K562 (cell line): ENCODE data around the gene STK11. TPM values are rescaled to one million over a fixed set of nuclear protein-coding genes. Genes with fewer than 3 reads are reported as not detected.

Experiments used
- KLF16 ChIP-seq: IDR thresholded peaks from 2 replicates; pipeline ENCODE4 v1.6.1; 2016; ENCODE audit warnings: antibody characterized with exemption
- NBN ChIP-seq: fragments of 450-650 bp; IDR thresholded peaks from 2 replicates; pipeline ENCODE4 v1.6.1; 2016; ENCODE audit warnings: low read depth, mild to moderate bottlenecking
- RERE ChIP-seq: sonication (generic); formaldehyde crosslinking; IDR thresholded peaks from 2 replicates; pipeline ENCODE4 v1.8.0; 2023; ENCODE audit warnings: missing genetic modification reagents, mild to moderate bottlenecking, borderline replicate concordance
- SAFB ChIP-seq: fragments of 200-400 bp; formaldehyde crosslinking; IDR thresholded peaks from 2 replicates; pipeline ENCODE4 v1.6.1; 2017; ENCODE audit warnings: low read depth, low read length, borderline replicate concordance
- ZBTB49 ChIP-seq: sonication (generic); formaldehyde crosslinking; IDR thresholded peaks from 2 replicates; pipeline ENCODE4 v1.8.0; 2022; ENCODE audit warnings: missing genetic modification reagents, mild to moderate bottlenecking, borderline replicate concordance
- ZNF146 ChIP-seq: IDR thresholded peaks from one replicate; pipeline ENCODE4 v1.6.1; 2018; ENCODE audit warnings: missing compliant biosample characterization; ENCODE audit not compliant: unreplicated experiment
- ZNF274 ChIP-seq: IDR thresholded peaks from 2 replicates; pipeline ENCODE4 v1.6.1; 2011; ENCODE audit warnings: low read depth, mild to moderate bottlenecking, low read length, moderate library complexity, borderline replicate concordance
- ZNF79 ChIP-seq: fragments of 250-450 bp; sonication (Bioruptor Pico); IDR thresholded peaks from 2 replicates; pipeline ENCODE4 v1.4.0; 2020; ENCODE audit warnings: low read depth, mild to moderate bottlenecking, moderate library complexity
- polyA plus RNA-seq, 8 experiments: library from polyadenylated mRNA; depleted of rRNA in 4 of 8; stranded (reverse) in 5 of 8; unstranded in 3 of 8; fragments of >200 nt; fragmentation: Nextera tagmentation in 2 of 8; fragmentation: Illumina TruSeq in 1 of 8; extraction: Ambion mirVana in 2 of 8; extraction: Trizol in 1 of 8; gene quantifications; 2 replicates each; pipeline versions ENCODE4 v1.2.1 to v1.2.3, GENCODE V29; 2011 to 2014; ENCODE audit warnings: inconsistent platforms in 1 of 8, missing spikeins in 1 of 8
- total RNA-seq, 7 experiments: library from RNA; depleted of rRNA in 6 of 7; stranded (reverse); fragments of >200 nt in 6 of 7; fragmentation: Illumina TruSeq in 2 of 7; extraction: Trizol in 2 of 7; gene quantifications; 2 replicates each; pipeline versions ENCODE4 v1.2.1 to v1.2.3, GENCODE V29; 2011 to 2021; ENCODE audit warnings: low replicate concordance in 1 of 7
- TF ChIP-seq, protein P1 (sequence below), 2 experiments: fragments of 450-650 bp; IDR thresholded peaks; 2 replicates each; pipeline ENCODE4 v1.6.1; 2016; ENCODE audit warnings: mild to moderate bottlenecking in 2 of 2, borderline replicate concordance in 1 of 2, low read depth in 1 of 2, moderate library complexity in 1 of 2

STK11 gene
- total and polyA plus RNA-seq, 9 of the 15 experiments (the other 6 are each of a cell fraction or from before 2014, with no cell fraction given), result 0.15 to 96.5 (median 31.7) TPM

GRCh38 chr19:1173845-1174809 is 31.5 kb upstream of the STK11 start, which contains the start of gene SBNO2 (continued):
- TF ChIP-seq ZNF79 (CRISPR knock-in tag) (no peak), NBN (0 out of 2 replicates have a peak, but pooled peaks have one; percentile 18), SAFB (no peak), RERE (CRISPR knock-in tag) (no peak), ZBTB49 (no peak), ZNF274 (no peak), KLF16 (no peak), ZNF146 (CRISPR knock-in tag) (no peak)
- TF ChIP-seq, protein P1, sequence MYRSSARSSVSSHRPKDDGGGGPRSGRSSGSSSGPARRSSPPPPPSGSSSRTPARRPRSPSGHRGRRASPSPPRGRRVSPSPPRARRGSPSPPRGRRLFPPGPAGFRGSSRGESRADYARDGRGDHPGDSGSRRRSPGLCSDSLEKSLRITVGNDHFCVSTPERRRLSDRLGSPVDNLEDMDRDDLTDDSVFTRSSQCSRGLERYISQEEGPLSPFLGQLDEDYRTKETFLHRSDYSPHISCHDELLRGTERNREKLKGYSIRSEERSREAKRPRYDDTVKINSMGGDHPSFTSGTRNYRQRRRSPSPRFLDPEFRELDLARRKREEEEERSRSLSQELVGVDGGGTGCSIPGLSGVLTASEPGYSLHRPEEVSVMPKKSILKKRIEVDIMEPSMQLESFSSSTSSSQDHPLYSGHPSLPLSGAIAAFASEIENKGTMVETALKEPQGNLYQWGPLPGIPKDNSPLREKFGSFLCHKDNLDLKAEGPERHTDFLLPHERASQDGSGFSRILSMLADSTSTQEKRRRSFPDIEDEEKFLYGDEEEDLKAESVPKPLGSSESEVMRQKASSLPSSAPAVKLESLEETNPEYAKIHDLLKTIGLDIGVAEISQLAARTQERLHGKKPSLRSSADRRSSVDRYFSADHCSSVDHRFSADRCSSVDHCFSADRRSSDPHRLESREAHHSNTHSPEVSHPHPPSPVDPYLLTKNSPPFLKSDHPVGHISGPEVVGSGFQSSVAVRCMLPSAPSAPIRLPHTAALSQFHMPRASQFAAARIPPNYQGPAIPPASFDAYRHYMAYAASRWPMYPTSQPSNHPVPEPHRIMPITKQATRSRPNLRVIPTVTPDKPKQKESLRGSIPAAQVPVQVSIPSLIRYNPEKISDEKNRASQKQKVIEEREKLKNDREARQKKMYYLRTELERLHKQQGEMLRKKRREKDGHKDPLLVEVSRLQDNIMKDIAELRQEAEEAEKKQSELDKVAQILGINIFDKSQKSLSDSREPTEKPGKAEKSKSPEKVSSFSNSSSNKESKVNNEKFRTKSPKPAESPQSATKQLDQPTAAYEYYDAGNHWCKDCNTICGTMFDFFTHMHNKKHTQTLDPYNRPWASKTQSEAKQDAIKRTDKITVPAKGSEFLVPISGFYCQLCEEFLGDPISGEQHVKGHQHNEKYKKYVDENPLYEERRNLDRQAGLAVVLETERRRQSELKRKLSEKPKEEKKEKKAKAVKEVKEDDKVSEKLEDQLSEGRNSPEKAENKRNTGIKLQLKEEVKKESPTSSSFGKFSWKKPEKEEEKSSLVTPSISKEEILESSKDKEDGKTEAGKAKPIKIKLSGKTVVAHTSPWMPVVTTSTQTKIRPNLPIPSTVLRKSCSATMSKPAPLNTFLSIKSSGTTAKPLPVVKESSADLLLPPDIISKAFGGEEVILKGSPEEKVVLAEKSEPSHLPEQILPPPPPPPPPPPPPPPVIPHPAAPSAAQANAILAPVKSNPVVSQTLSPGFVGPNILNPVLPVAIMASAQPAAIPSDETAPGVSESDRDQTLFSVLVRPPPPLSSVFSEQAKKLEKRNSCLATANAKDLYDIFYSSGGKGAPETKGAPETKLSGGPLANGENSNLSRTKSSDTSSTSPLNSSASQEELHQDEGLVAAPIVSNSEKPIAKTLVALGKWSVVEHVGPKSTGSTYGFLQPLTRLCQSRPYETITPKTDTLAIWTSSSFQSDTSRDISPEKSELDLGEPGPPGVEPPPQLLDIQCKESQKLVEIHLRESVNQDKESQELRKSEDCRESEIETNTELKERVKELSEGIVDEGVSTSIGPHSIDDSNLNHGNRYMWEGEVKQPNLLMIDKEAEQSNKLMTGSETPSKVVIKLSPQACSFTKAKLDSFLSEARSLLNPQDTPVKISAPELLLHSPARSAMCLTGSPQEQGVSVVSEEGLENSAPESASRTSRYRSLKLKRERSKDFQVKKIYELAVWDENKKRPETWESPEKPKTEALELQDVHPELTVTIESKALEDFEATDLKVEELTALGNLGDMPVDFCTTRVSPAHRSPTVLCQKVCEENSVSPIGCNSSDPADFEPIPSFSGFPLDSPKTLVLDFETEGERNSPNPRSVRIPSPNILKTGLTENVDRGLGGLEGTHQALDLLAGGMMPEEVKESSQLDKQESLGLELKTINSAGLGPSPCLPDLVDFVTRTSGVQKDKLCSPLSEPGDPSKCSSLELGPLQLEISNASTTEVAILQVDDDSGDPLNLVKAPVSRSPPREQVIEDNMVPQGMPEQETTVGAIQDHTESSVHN (IDR thresholded peaks at IDR 0.05; ENCODE audit: borderline replicate concordance in 1 of 2, low read depth in 1 of 2), result no peak
